HCT116 (cell line): ENCODE data around the gene GRIK2. TPM values are rescaled to one million over a fixed set of nuclear protein-coding genes. Genes with fewer than 3 reads are reported as not detected.

Experiments
- ATAC-seq: fragments of 200-7000 bp; cut with Tn5 transposase; 2 replicates; pipeline ENCODE4 v1.9.1; 2020; ENCODE audit warnings: mild to moderate bottlenecking, moderate library complexity
- BruUV-seq: library from RNA; stranded (reverse); fragments of 400-500 nt; replicated peaks from 2 replicates; lab custom pipeline; 2021; lab: Mats Ljungman, UMichigan
- CTCF ChIA-PET: fragments of 300-600 bp; sonication (Branson Sonifier 250); formaldehyde crosslinking; loops from one replicate; lab custom pipeline; 2021; ENCODE audit warnings: antibody characterized with exemption; lab: Charles Lee
- POLR2A ChIA-PET: fragments of 300-600, 350-600 bp; sonication (Branson Sonifier 250); formaldehyde crosslinking; loops from one replicate; lab custom pipeline; 2021; ENCODE audit warnings: antibody characterized with exemption; lab: Charles Lee
- RAD21 ChIA-PET, 2 experiments: fragments of 300-600 bp; sonication (Branson Sonifier 250); formaldehyde crosslinking; loops; one replicate each; lab custom pipeline; 2023; ENCODE audit warnings: low total read pairs in 2 of 2; ENCODE audit not compliant: uncharacterized antibody in 2 of 2, unreplicated experiment in 2 of 2, low non-redundant PET in 1 of 2; lab: Charles Lee
- DNase-seq: peaks from one replicate; pipeline ENCODE4 v3.0.0-alpha.2; 2010; ENCODE audit warnings: low read depth, low spot score
- H2AFZ ChIP-seq: fragments of 200-600 bp; shearing (Covaris generic), sonication (generic); 2 replicates; pipeline ENCODE4 v1.6.1; 2017; ENCODE audit warnings: low read depth, mixed run types, mixed read lengths, antibody characterized with exemption, low read length; ENCODE audit not compliant: poor library complexity, severe bottlenecking
- H3K27ac ChIP-seq: 2 replicates; pipeline ENCODE4 v1.5.1; 2012; ENCODE audit warnings: low read depth, low read length
- H3K27me3 ChIP-seq: fragments of 200-600 bp; sonication (generic); 2 replicates; pipeline ENCODE4 v1.6.1; 2016; ENCODE audit warnings: mixed run types, low read length, mixed read lengths; ENCODE audit not compliant: insufficient read depth
- H3K36me3 ChIP-seq, 2 experiments: fragments of 200-500 bp in 1 of 2; fragments of 200-600 bp in 1 of 2; sonication (Bioruptor generic) in 1 of 2; sonication (generic) in 1 of 2; 2 replicates each; pipeline versions ENCODE4 v1.5.1 to v1.6.1; 2014 to 2016; ENCODE audit warnings: low read length in 2 of 2, inconsistent platforms in 1 of 2, mixed read lengths in 1 of 2, mixed run types in 1 of 2; ENCODE audit not compliant: insufficient read depth in 2 of 2, control insufficient read depth in 1 of 2
- H3K4me1 ChIP-seq, 2 experiments: fragments of 200-600 bp in 1 of 2; sonication (generic) in 1 of 2; 2 replicates each; pipeline versions ENCODE4 v1.5.1 to v1.6.1; 2012 to 2017; ENCODE audit warnings: low read length in 2 of 2, inconsistent platforms in 1 of 2, mild to moderate bottlenecking in 1 of 2, mixed read lengths in 1 of 2, mixed run types in 1 of 2, moderate library complexity in 1 of 2; ENCODE audit not compliant: insufficient read depth in 2 of 2, control insufficient read depth in 1 of 2
- H3K4me2 ChIP-seq: fragments of 200-600 bp; sonication (generic); 2 replicates; pipeline ENCODE4 v1.6.1; 2017; ENCODE audit warnings: mixed run types, low read length, mixed read lengths
- H3K4me3 ChIP-seq, 2 experiments: fragments of 200-600 bp in 1 of 2; sonication (generic) in 1 of 2; replicated peaks in 1 of 2; 2 replicates each; pipeline ENCODE4 v1.5.1; 2011 to 2016; ENCODE audit warnings: low read length in 2 of 2, control low read depth in 1 of 2, low read depth in 1 of 2, mild to moderate bottlenecking in 1 of 2, mixed read lengths in 1 of 2, mixed run types in 1 of 2
- H3K79me2 ChIP-seq: fragments of 200-600 bp; sonication (generic); 2 replicates; pipeline ENCODE4 v1.6.1; 2017; ENCODE audit warnings: mild to moderate bottlenecking, mixed run types, low read length, moderate library complexity, mixed read lengths; ENCODE audit not compliant: insufficient read depth
- H3K9ac ChIP-seq: fragments of 200-600 bp; sonication (generic); 2 replicates; pipeline ENCODE4 v1.6.1; 2016; ENCODE audit warnings: low read length, mixed read lengths
- H3K9me2 ChIP-seq: fragments of 200-600 bp; sonication (generic), shearing (Covaris generic); 2 replicates; pipeline ENCODE4 v1.6.1; 2017; ENCODE audit warnings: mixed run types, mild to moderate bottlenecking, moderate library complexity; ENCODE audit not compliant: insufficient read depth
- H3K9me3 ChIP-seq, 2 experiments: fragments of 200-500 bp in 1 of 2; fragments of 200-600 bp in 1 of 2; sonication (Bioruptor generic) in 1 of 2; sonication (generic) in 1 of 2; 2 replicates each; pipeline ENCODE4 v1.6.1; 2014 to 2017; ENCODE audit warnings: low read length in 2 of 2, mixed read lengths in 2 of 2, inconsistent platforms in 1 of 2, low read depth in 1 of 2, mild to moderate bottlenecking in 1 of 2, mixed run types in 1 of 2, moderate library complexity in 1 of 2; ENCODE audit not compliant: control insufficient read depth in 1 of 2, insufficient read depth in 1 of 2
- H4K20me1 ChIP-seq: fragments of 200-600 bp; sonication (generic), shearing (Covaris generic); 2 replicates; pipeline ENCODE4 v1.6.1; 2017; ENCODE audit warnings: mixed run types, mild to moderate bottlenecking, moderate library complexity; ENCODE audit not compliant: insufficient read depth
- ATF3 ChIP-seq: IDR thresholded peaks from 2 replicates; pipeline ENCODE4 v1.6.1; 2012
- CBX3 ChIP-seq: IDR thresholded peaks from 2 replicates; pipeline ENCODE4 v1.6.1; 2012; ENCODE audit warnings: low read depth
- CEBPB ChIP-seq: IDR thresholded peaks from 2 replicates; pipeline ENCODE4 v1.6.1; 2012; ENCODE audit warnings: low read depth
- CTCF ChIP-seq, 3 experiments: fragments of 200-600 bp in 1 of 3; sonication (generic) in 1 of 3; IDR thresholded peaks in 2 of 3; conservative IDR thresholded peaks in 1 of 3; 2 replicates each; pipeline ENCODE4 v1.5.1; 2012 to 2017; ENCODE audit warnings: low read depth in 2 of 3, low read length in 2 of 3, antibody characterized with exemption in 1 of 3, borderline replicate concordance in 1 of 3, control low read depth in 1 of 3, mild to moderate bottlenecking in 1 of 3, mixed read lengths in 1 of 3, mixed run types in 1 of 3, moderate library complexity in 1 of 3; ENCODE audit not compliant: insufficient read depth in 1 of 3
- EGR1 ChIP-seq: IDR thresholded peaks from 2 replicates; pipeline ENCODE4 v1.6.1; 2012; ENCODE audit warnings: low read depth
- ELF1 ChIP-seq: IDR thresholded peaks from 2 replicates; pipeline ENCODE4 v1.6.1; 2012; ENCODE audit warnings: low read depth, borderline replicate concordance
- EZH2phosphoT487 ChIP-seq: fragments of 200-600 bp; IDR thresholded peaks from 2 replicates; pipeline ENCODE4 v1.6.1; 2018; ENCODE audit warnings: antibody characterized with exemption, borderline replicate concordance
- FOSL1 ChIP-seq: IDR thresholded peaks from 2 replicates; pipeline ENCODE4 v1.6.1; 2012; ENCODE audit warnings: low read depth
- JUND ChIP-seq: IDR thresholded peaks from 2 replicates; pipeline ENCODE4 v1.6.1; 2012
- RAD21 ChIP-seq: IDR thresholded peaks from 2 replicates; pipeline ENCODE4 v1.6.1; 2012; ENCODE audit warnings: low read depth, mild to moderate bottlenecking
- REST ChIP-seq: IDR thresholded peaks from 2 replicates; pipeline ENCODE4 v1.6.1; 2012; ENCODE audit warnings: low read depth
- SIN3A ChIP-seq: IDR thresholded peaks from 2 replicates; pipeline ENCODE4 v1.6.1; 2012; ENCODE audit warnings: low read depth
- SP1 ChIP-seq: IDR thresholded peaks from 2 replicates; pipeline ENCODE4 v1.6.1; 2012; ENCODE audit warnings: low read depth
- SRF ChIP-seq: IDR thresholded peaks from 2 replicates; pipeline ENCODE4 v1.6.1; 2012; ENCODE audit warnings: low read depth
- YY1 ChIP-seq: IDR thresholded peaks from 2 replicates; pipeline ENCODE4 v1.6.1; 2011; ENCODE audit warnings: low read length, low read depth, moderate library complexity, mild to moderate bottlenecking; ENCODE audit not compliant: insufficient replicate concordance; ENCODE audit errors: extremely low read depth
- ZBTB33 ChIP-seq: IDR thresholded peaks from 2 replicates; pipeline ENCODE4 v1.6.1; 2011; ENCODE audit warnings: mild to moderate bottlenecking, low read length, moderate library complexity; ENCODE audit not compliant: insufficient replicate concordance; ENCODE audit errors: extremely low read depth
- ZNF274 ChIP-seq: fragments of 200-500 bp; sonication (Bioruptor generic); IDR thresholded peaks from 2 replicates; pipeline ENCODE4 v1.6.1; 2014; ENCODE audit warnings: mild to moderate bottlenecking, low read depth, low read length, inconsistent platforms
- intact Hi-C: fragments of 100-400 bp; cut with micrococcal nuclease; formaldehyde crosslinking; loops from 2 replicates; pipeline ENCODE4 v1.10.0; 2022
- total RNA-seq: library from RNA; stranded (reverse); gene quantifications from one replicate; pipeline ENCODE4 v1.2.1, GENCODE V29; 2021; ENCODE audit not compliant: unreplicated experiment

Gene GRIK2
- total RNA-seq, 1 experiment from 2014 or later, result 0.64 TPM

GRCh38 chr6:101401171-101401570 is 7.7 kb downstream of the GRIK2 start:
- ChIA-PET POLR2A (no interaction called here), CTCF (no interaction called here), RAD21 (no interaction called here)
- ATAC-seq, result no peak
- no peaks in the 10 kb centered on the region for H3K4me1 ChIP-seq
- no peak for DNase-seq
- intact Hi-C loops, result no loop called here
- H3K9me3 ChIP-seq, result no peaks in the 10 kb centered on the region
- H3K36me3 ChIP-seq, result no peaks in the 10 kb centered on the region
- no peak for TF ChIP-seq CBX3
- TF ChIP-seq YY1, result no peak
- TF ChIP-seq SRF, result no peak
- TF ChIP-seq CTCF (IDR thresholded peaks at IDR 0.05 in 2 of 3, conservative IDR thresholded peaks at IDR 0.05 in 1 of 3; ENCODE audit: borderline replicate concordance in 1 of 3, insufficient read depth in 1 of 3, low read depth in 2 of 3, low read length in 2 of 3), result no peak
- TF ChIP-seq EZH2phosphoT487, result no peak
- TF ChIP-seq REST, result no peak
- TF ChIP-seq ATF3, result no peak
- TF ChIP-seq RAD21, result no peak
- TF ChIP-seq CEBPB, result no peak
- TF ChIP-seq ZNF274, result no peak
- TF ChIP-seq JUND, result no peak
- no peak for TF ChIP-seq FOSL1
- no peak for TF ChIP-seq ELF1
- no peak for TF ChIP-seq SP1
- no peak for TF ChIP-seq ZBTB33
- TF ChIP-seq EGR1, result no peak
- TF ChIP-seq SIN3A, result no peak
- H3K9ac ChIP-seq, result no peak overlapping the region
- no peak overlapping the region for H2AFZ ChIP-seq
- no peaks in the 10 kb centered on the region; the same call in 1 of the 2 replicates for H4K20me1 ChIP-seq
- H3K79me2 ChIP-seq, result no peaks in the 10 kb centered on the region
- H3K4me2 ChIP-seq, result no peak overlapping the region
- no TSS peak for BruUV-seq
- H3K27me3 ChIP-seq, result no peaks in the 10 kb centered on the region
- H3K9me2 ChIP-seq, result no peaks in the 10 kb centered on the region
- no peak overlapping the region for H3K27ac ChIP-seq
- no peak overlapping the region for H3K4me3 ChIP-seq
